Endothelial cell of umbilical vein (primary cell): Measurements from ENCODE around the gene WDR76. TPM values are rescaled to one million over a fixed set of nuclear protein-coding genes. Genes with fewer than 3 reads are reported as not detected.
"Not testable (repeated sequence)": the region's sequence is repeated elsewhere in the genome, so short reads cannot be mapped to it uniquely, and the experiment has no call there.

ENCODE experiments used
- BruUV-seq: library from RNA; stranded (reverse); fragments of 400-500 nt; replicated peaks from 2 replicates; lab custom pipeline; 2021; lab: Mats Ljungman, UMichigan
- CTCF ChIA-PET: fragments of 300-600, 350-600 bp; sonication (Branson Sonifier 250); formaldehyde crosslinking; loops from one replicate; lab custom pipeline; 2021; ENCODE audit warnings: antibody characterized with exemption, inconsistent platforms; lab: Charles Lee
- POLR2A ChIA-PET: fragments of 300-600, 350-600 bp; sonication (Branson Sonifier 250); formaldehyde crosslinking; loops from one replicate; lab custom pipeline; 2021; ENCODE audit warnings: antibody characterized with exemption, inconsistent platforms; lab: Charles Lee
- DNase-seq: peaks from one replicate; pipeline ENCODE4 v3.0.0-alpha.2; 2011; ENCODE audit warnings: low read depth, low spot score
- FAIRE-seq: peaks from 2 replicates; lab custom pipeline; 2011; peaks lifted over from hg19 to GRCh38; lab: Jason Lieb, UNC
- H2AFZ ChIP-seq: 2 replicates; pipeline ENCODE4 v1.6.0; 2012; ENCODE audit warnings: low read depth, low read length, control low read depth, inconsistent platforms
- H3K27ac ChIP-seq: 2 replicates; pipeline ENCODE4 v1.5.1; 2011; ENCODE audit warnings: low read depth, mild to moderate bottlenecking, control low read depth, low read length, moderate library complexity; ENCODE audit not compliant: insufficient read depth
- H3K27me3 ChIP-seq, 2 experiments: 2 replicates each; pipeline versions ENCODE4 v1.6.0 to v1.6.1; 2011; ENCODE audit warnings: low read length in 2 of 2, mixed read lengths in 1 of 2; ENCODE audit not compliant: control insufficient read depth in 2 of 2, insufficient read depth in 2 of 2
- H3K36me3 ChIP-seq, 2 experiments: 2 replicates in 1 of 2; 3 replicates in 1 of 2; pipeline ENCODE4 v1.5.1; 2011; ENCODE audit warnings: low read length in 2 of 2, mild to moderate bottlenecking in 1 of 2, moderate library complexity in 1 of 2; ENCODE audit not compliant: control insufficient read depth in 2 of 2, insufficient read depth in 2 of 2; ENCODE audit errors: extremely low read depth in 1 of 2
- H3K4me1 ChIP-seq: 3 replicates; pipeline ENCODE4 v1.5.1; 2011; ENCODE audit warnings: mild to moderate bottlenecking, low read length; ENCODE audit not compliant: control insufficient read depth, insufficient read depth; ENCODE audit errors: extremely low read depth
- H3K4me2 ChIP-seq: 2 replicates; pipeline ENCODE4 v1.6.1; 2011; ENCODE audit warnings: low read length, control low read depth, mixed read lengths; ENCODE audit not compliant: insufficient read depth
- H3K4me3 ChIP-seq, 3 experiments: fragments of 200-600 bp in 1 of 3; sonication (generic), shearing (Covaris generic) in 1 of 3; replicated peaks in 1 of 3; 2 replicates each; pipeline ENCODE4 v1.5.1; 2011 to 2016; ENCODE audit warnings: control low read depth in 3 of 3, low read length in 3 of 3, mild to moderate bottlenecking in 2 of 3, inconsistent platforms in 1 of 3, low read depth in 1 of 3, moderate library complexity in 1 of 3; ENCODE audit not compliant: insufficient read depth in 1 of 3
- H3K79me2 ChIP-seq: 2 replicates; pipeline ENCODE4 v1.6.0; 2012; ENCODE audit warnings: low read length, inconsistent platforms; ENCODE audit not compliant: control insufficient read depth, insufficient read depth
- H3K9ac ChIP-seq: replicated peaks from 2 replicates; pipeline ENCODE3; 2011; ENCODE audit warnings: low read length, control low read depth; ENCODE audit not compliant: insufficient read depth; ENCODE audit errors: extremely low read depth
- H3K9me1 ChIP-seq: replicated peaks from 3 replicates; pipeline ENCODE4 v1.6.0; 2011; ENCODE audit warnings: mild to moderate bottlenecking, low read length; ENCODE audit not compliant: control insufficient read depth, insufficient read depth; ENCODE audit errors: extremely low read depth
- H3K9me3 ChIP-seq: replicated peaks from 2 replicates; pipeline ENCODE4 v1.5.1; 2012; ENCODE audit warnings: low read length, inconsistent platforms; ENCODE audit not compliant: control insufficient read depth, insufficient read depth
- H4K20me1 ChIP-seq: replicated peaks from 2 replicates; pipeline ENCODE3; 2011; ENCODE audit warnings: mild to moderate bottlenecking, low read length; ENCODE audit not compliant: control insufficient read depth, insufficient read depth; ENCODE audit errors: extremely low read depth
- dilution Hi-C: fragments of 300-500 bp; cut with MboI; formaldehyde crosslinking; loops from one replicate; pipeline ENCODE4 v1.15.0; 2019; ENCODE audit warnings: low sequenced_read_pairs; ENCODE audit not compliant: extremely low pct_ligation_motif_present
- intact Hi-C: fragments of 100-400 bp; cut with micrococcal nuclease; formaldehyde crosslinking; loops from one replicate; pipeline ENCODE4 v1.10.0; 2022
- polyA plus RNA-seq, 4 experiments: library from polyadenylated mRNA; depleted of rRNA in 3 of 4; stranded (reverse) in 3 of 4; unstranded in 1 of 4; fragments of >200 nt; gene quantifications; 2 replicates each; pipeline versions ENCODE4 v1.2.1 to v1.2.3, GENCODE V29; 2011 to 2012; ENCODE audit warnings: missing spikeins in 1 of 4
- total RNA-seq: library from RNA; stranded (reverse); gene quantifications from 2 replicates; pipeline ENCODE4 v1.2.3, GENCODE V29; 2021

Gene WDR76
- total and polyA plus RNA-seq, 2 donors (not counting 3 experiments of a cell fraction or from before 2014, with no cell fraction given) = 3.1 to 25.2 TPM

DNA sequence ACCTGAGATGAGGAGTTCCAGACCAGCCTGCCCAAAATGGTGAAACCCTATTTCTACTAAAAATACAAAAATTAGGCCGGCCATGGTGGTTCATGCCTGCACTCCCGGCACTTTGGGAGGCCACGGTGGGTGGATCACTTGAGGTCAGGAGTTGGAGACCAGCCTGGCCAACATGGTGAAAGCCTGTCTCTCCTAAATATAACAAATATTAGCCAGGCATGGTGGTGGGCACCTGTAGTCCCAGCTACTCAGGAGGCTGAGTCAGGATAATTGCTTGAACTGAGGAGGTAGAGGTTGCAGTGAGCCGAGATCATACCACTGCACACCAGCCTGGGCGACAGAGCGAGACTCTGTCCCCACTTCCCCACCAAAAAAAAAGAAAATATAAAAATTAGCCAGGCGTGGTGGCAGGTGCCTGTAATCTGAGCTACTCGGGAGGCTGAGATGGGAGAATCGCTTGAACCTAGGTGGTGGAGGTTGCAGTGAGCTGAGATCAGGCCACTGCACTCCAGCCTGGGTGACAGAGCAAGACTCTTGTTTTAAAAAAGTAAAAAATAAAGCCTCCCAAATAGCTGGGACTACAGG lies 4.0 kb downstream of the WDR76 start:
- H3K4me2 ChIP-seq, H3K27me3 ChIP-seq, dilution Hi-C loops, CTCF ChIA-PET, FAIRE-seq, POLR2A ChIA-PET, H3K27ac ChIP-seq, BruUV-seq, H3K9me1 ChIP-seq, H3K9ac ChIP-seq, DNase-seq, H3K9me3 ChIP-seq, H4K20me1 ChIP-seq, H3K4me3 ChIP-seq, intact Hi-C loops, H3K36me3 ChIP-seq, H2AFZ ChIP-seq: not testable (repeated sequence)
- H3K4me1 ChIP-seq = peaks cover 15% of the 10 kb centered on the region
- peaks cover 42% of the 10 kb centered on the region for H3K79me2 ChIP-seq

DNA sequence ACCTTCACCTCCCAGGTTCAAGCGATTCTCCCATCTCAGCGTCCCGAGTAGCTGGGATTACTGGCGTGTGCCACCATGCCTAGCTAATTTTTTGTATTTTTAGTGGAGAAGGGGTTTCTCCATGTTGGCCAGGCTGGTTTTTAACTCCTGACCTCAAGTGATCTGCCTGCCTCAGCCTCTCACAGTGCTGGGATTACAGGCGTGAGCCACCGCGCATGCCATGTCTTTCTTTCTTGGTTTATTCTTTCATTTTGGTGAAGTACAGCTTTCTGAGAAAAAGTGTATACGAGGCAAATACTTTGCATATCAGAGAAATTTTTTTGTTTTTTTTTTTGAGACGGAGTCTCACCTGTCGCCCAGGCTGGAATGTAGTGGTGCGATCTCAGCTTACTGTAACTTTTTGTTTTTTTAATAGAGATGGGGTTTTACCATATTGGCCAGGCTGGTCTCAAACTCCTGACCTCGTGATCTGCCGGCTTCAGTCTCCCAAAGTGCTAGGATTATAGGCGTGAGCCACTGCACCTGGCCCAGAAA lies 4.8 kb downstream of the WDR76 start:
- H3K27ac ChIP-seq, H3K9ac ChIP-seq, FAIRE-seq, intact Hi-C loops, dilution Hi-C loops, DNase-seq, BruUV-seq, H4K20me1 ChIP-seq, H3K4me3 ChIP-seq, H3K9me1 ChIP-seq, H3K27me3 ChIP-seq, H3K4me2 ChIP-seq, H3K36me3 ChIP-seq, H3K9me3 ChIP-seq, H2AFZ ChIP-seq: not testable (repeated sequence)
- ChIA-PET CTCF (interaction anchor here (0.9 to 1.0 kb wide), 2 partner anchors 9 to 10 kb away, joined by 3 read pairs; no protein-coding TSS in a partner anchor), POLR2A (interaction anchor here (0.7 kb wide), 1 partner anchor 623 kb away, joined by 3 read pairs; no protein-coding TSS in a partner anchor)
- Histone ChIP-seq H3K4me1 (peaks cover 12% of the 10 kb centered on the region), H3K79me2 (peaks cover 42% of the 10 kb centered on the region)

DNA sequence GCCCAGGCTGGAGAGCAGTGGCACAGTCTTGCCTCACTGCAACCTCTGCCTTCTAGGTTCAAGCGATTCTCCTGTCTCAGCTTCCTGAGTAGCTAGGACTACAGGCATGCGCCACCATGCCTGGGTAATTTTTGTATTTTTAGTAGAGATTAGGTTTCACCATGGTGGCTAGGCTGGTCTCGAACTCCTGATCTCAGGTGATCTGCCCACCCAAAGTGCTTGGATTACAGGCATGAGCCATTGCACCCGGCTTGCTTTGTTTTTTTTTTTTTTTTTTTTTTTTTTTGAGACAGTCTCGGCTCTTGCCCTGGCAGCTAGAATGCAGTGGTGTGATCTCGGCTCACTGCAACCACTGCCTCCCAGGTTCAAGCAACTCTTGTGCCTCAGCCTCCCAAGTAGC lies 5.7 kb downstream of the WDR76 start:
- POLR2A ChIA-PET, DNase-seq, H3K4me2 ChIP-seq, H3K9me3 ChIP-seq, FAIRE-seq, dilution Hi-C loops, H3K27ac ChIP-seq, H3K36me3 ChIP-seq, intact Hi-C loops, H2AFZ ChIP-seq, H3K9me1 ChIP-seq, H3K27me3 ChIP-seq, H3K4me1 ChIP-seq, BruUV-seq, H4K20me1 ChIP-seq, H3K4me3 ChIP-seq: not testable (repeated sequence)
- CTCF ChIA-PET = interaction anchor here (0.6 to 1.2 kb wide), 5 partner anchors 8 to 288 kb away, joined by 3 to 4 read pairs (median 3); no protein-coding TSS in a partner anchor
- Histone ChIP-seq H3K79me2 (peaks cover 35% of the 10 kb centered on the region), H3K9ac (peak overlapping the region; percentile 9)
